ENCODE data around the gene HECTD1. TPM values are rescaled to one million over a fixed set of nuclear protein-coding genes. Genes with fewer than 3 reads are reported as not detected.

The HECTD1 gene
- total RNA-seq, 1 experiment from 2014 or later: 160 TPM

DNA sequence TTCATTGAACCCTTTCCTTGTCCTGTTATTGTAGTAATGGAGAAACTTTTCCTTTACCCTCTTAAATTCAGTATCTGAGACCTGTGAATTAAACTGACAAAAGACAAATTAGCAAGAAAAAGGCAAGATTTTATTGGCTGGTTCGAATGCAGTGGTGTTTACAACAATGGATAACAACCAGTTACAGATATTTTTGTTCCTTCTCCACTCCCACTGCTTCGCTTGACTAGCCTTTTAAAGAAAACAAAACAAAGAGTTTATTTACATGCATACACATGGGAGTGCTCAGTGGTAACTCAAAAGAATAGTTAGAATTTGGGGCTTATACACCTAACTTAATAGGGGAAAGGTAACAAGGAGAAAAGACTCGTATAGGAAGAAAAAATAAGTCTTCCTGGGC lies 37.0 kb upstream of the HECTD1 start (continued):
- TF ChIP-seq, protein P1, sequence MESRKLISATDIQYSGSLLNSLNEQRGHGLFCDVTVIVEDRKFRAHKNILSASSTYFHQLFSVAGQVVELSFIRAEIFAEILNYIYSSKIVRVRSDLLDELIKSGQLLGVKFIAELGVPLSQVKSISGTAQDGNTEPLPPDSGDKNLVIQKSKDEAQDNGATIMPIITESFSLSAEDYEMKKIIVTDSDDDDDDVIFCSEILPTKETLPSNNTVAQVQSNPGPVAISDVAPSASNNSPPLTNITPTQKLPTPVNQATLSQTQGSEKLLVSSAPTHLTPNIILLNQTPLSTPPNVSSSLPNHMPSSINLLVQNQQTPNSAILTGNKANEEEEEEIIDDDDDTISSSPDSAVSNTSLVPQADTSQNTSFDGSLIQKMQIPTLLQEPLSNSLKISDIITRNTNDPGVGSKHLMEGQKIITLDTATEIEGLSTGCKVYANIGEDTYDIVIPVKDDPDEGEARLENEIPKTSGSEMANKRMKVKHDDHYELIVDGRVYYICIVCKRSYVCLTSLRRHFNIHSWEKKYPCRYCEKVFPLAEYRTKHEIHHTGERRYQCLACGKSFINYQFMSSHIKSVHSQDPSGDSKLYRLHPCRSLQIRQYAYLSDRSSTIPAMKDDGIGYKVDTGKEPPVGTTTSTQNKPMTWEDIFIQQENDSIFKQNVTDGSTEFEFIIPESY (IDR thresholded peaks at IDR 0.05; ENCODE audit: extremely low read depth, insufficient replicate concordance, low read length): no peak

DNA sequence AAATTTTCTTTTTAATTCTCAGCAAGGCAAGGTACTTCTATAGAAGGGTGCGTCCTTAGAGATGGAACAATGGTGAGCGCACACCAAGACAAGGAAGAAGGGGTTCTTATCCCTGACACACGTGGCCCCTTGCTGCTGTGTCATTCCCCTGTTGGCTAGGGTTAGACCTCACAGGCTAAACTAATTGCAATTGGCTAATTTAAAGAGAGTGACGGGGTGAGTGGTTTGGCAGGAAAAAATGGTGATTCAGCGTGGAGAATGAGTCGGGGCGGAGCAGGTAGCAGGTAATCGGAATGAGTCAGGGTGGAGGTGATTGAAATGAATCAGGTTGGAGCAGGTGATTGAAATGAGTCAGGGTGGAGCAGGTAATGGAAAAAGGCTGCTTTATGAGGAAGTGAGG lies 36.3 kb upstream of the HECTD1 start:
- RAD21 ChIA-PET (ENCODE audit: low non-redundant PET in 1 of 2, low total read pairs in 2 of 2, uncharacterized antibody in 2 of 2, unreplicated experiment in 2 of 2): no interaction called here
- H3K36me3 ChIP-seq (ENCODE audit: control insufficient read depth in 1 of 2, insufficient read depth in 2 of 2, low read length in 2 of 2): no peaks in the 10 kb centered on the region
- peak overlapping the region; percentile 58 for H3K4me2 ChIP-seq (ENCODE audit: low read length)
- peak overlapping the region; percentile 54 for H3K9ac ChIP-seq (ENCODE audit: low read length)
- no peak overlapping the region for H2AFZ ChIP-seq (ENCODE audit: low read depth, low read length, poor library complexity, severe bottlenecking)
- H3K27me3 ChIP-seq (ENCODE audit: insufficient read depth, low read length): no peaks in the 10 kb centered on the region
- no TSS peak for BruUV-seq (replicated peaks)
- H3K27ac ChIP-seq (ENCODE audit: low read depth, low read length): peak overlapping the region; percentile 90
- no peaks in the 10 kb centered on the region for H3K9me2 ChIP-seq (ENCODE audit: insufficient read depth)
- POLR2A ChIA-PET: interaction anchor here (1.3 to 1.4 kb wide), 2 partner anchors 12 to 13 kb away, joined by 3 to 5 read pairs; no protein-coding TSS in a partner anchor
- CTCF ChIA-PET: interaction anchor here (0.7 kb wide), 1 partner anchor 14 kb away, joined by 4 read pairs; no protein-coding TSS in a partner anchor
- H4K20me1 ChIP-seq (ENCODE audit: insufficient read depth): no peaks in the 10 kb centered on the region
- H3K79me2 ChIP-seq (ENCODE audit: insufficient read depth, low read length): no peaks in the 10 kb centered on the region
- ATAC-seq (peak; percentile 91), DNase-seq (ENCODE audit: low read depth, low spot score) (peak; percentile 96)
- intact Hi-C loops (cut with micrococcal nuclease): no loop called here
- H3K4me3 ChIP-seq (replicated peaks in 1 of 2; ENCODE audit: low read depth in 1 of 2, low read length in 2 of 2): peak overlapping the region; percentile 20 to 32
- H3K9me3 ChIP-seq (ENCODE audit: control insufficient read depth in 1 of 2, insufficient read depth in 1 of 2, low read depth in 1 of 2, low read length in 2 of 2): no peaks in the 10 kb centered on the region
- H3K4me1 ChIP-seq (ENCODE audit: control insufficient read depth in 1 of 2, insufficient read depth in 2 of 2, low read length in 2 of 2): peaks cover 16 to 41% of the 10 kb centered on the region in 2 experiments
- no peak for TF ChIP-seq EGR1 (IDR thresholded peaks at IDR 0.05; ENCODE audit: low read depth)
- TF ChIP-seq SIN3A (IDR thresholded peaks at IDR 0.05; ENCODE audit: low read depth): no peak
- no peak for TF ChIP-seq POLR2A (IDR thresholded peaks at IDR 0.05; ENCODE audit: borderline replicate concordance, extremely low read depth, insufficient read depth, insufficient read length)
- TF ChIP-seq SRF (IDR thresholded peaks at IDR 0.05; ENCODE audit: low read depth): no peak
- no peak for TF ChIP-seq EZH2phosphoT487 (IDR thresholded peaks at IDR 0.05; ENCODE audit: borderline replicate concordance)
- peak; percentile 34 for TF ChIP-seq YY1 (IDR thresholded peaks at IDR 0.05; ENCODE audit: extremely low read depth, insufficient replicate concordance, low read depth, low read length)
- TF ChIP-seq SP1 (IDR thresholded peaks at IDR 0.05; ENCODE audit: low read depth): peak; percentile 88
- no peak for TF ChIP-seq ZNF274 (IDR thresholded peaks at IDR 0.05; ENCODE audit: low read depth, low read length)
- TF ChIP-seq ZFX (IDR thresholded peaks at IDR 0.05): no peak
- TF ChIP-seq TCF7L2 (IDR thresholded peaks at IDR 0.05; ENCODE audit: borderline replicate concordance, extremely low read depth, insufficient read depth, insufficient read length): no peak
- peak; percentile 93 for TF ChIP-seq CBX3 (IDR thresholded peaks at IDR 0.05; ENCODE audit: low read depth)
- TF ChIP-seq, protein P2, sequence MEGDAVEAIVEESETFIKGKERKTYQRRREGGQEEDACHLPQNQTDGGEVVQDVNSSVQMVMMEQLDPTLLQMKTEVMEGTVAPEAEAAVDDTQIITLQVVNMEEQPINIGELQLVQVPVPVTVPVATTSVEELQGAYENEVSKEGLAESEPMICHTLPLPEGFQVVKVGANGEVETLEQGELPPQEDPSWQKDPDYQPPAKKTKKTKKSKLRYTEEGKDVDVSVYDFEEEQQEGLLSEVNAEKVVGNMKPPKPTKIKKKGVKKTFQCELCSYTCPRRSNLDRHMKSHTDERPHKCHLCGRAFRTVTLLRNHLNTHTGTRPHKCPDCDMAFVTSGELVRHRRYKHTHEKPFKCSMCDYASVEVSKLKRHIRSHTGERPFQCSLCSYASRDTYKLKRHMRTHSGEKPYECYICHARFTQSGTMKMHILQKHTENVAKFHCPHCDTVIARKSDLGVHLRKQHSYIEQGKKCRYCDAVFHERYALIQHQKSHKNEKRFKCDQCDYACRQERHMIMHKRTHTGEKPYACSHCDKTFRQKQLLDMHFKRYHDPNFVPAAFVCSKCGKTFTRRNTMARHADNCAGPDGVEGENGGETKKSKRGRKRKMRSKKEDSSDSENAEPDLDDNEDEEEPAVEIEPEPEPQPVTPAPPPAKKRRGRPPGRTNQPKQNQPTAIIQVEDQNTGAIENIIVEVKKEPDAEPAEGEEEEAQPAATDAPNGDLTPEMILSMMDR (IDR thresholded peaks at IDR 0.05 in 2 of 3, conservative IDR thresholded peaks at IDR 0.05 in 1 of 3; ENCODE audit: borderline replicate concordance in 1 of 3, insufficient read depth in 1 of 3, low read depth in 2 of 3, low read length in 2 of 3): no peak
- TF ChIP-seq POLR2AphosphoS5 (IDR thresholded peaks at IDR 0.05; ENCODE audit: low read depth, low read length): peak; percentile 16
- TF ChIP-seq, protein P3, sequence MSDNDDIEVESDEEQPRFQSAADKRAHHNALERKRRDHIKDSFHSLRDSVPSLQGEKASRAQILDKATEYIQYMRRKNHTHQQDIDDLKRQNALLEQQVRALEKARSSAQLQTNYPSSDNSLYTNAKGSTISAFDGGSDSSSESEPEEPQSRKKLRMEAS (IDR thresholded peaks at IDR 0.05): peak; percentile 94
- no peak for TF ChIP-seq EZH2 (IDR thresholded peaks at IDR 0.05)
- no peak; the same call in 1 of the 2 replicates for TF ChIP-seq CEBPB (IDR thresholded peaks at IDR 0.05; ENCODE audit: low read depth)
- peak; percentile 92 for TF ChIP-seq FOSL1 (IDR thresholded peaks at IDR 0.05; ENCODE audit: low read depth)
- no peak; the same call in 1 of the 2 replicates for TF ChIP-seq ELF1 (IDR thresholded peaks at IDR 0.05; ENCODE audit: borderline replicate concordance, low read depth)
- TF ChIP-seq, protein P4, sequence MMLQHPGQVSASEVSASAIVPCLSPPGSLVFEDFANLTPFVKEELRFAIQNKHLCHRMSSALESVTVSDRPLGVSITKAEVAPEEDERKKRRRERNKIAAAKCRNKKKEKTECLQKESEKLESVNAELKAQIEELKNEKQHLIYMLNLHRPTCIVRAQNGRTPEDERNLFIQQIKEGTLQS (IDR thresholded peaks at IDR 0.05): no peak
- TF ChIP-seq, protein P1 (IDR thresholded peaks at IDR 0.05; ENCODE audit: extremely low read depth, insufficient replicate concordance, low read length): no peak

Data from HCT116 (cell line).